B cell (primary cell): ENCODE data around the gene GPC5. TPM values are rescaled to one million over a fixed set of nuclear protein-coding genes. Genes with fewer than 3 reads are reported as not detected.

Source experiments
- ATAC-seq: fragments of 200-7000 bp; cut with Tn5 transposase; one replicate; pipeline ENCODE4 v1.10.0; 2021; ENCODE audit warnings: low read depth, mild to moderate bottlenecking, moderate number of reproducible peaks, moderate library complexity
- CTCF ChIA-PET: fragments of 350-600 bp; sonication (Branson Sonifier 250); formaldehyde crosslinking; loops from one replicate; lab custom pipeline; 2021; ENCODE audit warnings: antibody characterized with exemption, inconsistent platforms; lab: Charles Lee
- POLR2A ChIA-PET: fragments of 350-600 bp; sonication (Branson Sonifier 250); formaldehyde crosslinking; loops from one replicate; lab custom pipeline; 2021; ENCODE audit warnings: antibody characterized with exemption; lab: Charles Lee
- DNase-seq: peaks from one replicate; pipeline ENCODE4 v3.0.0; 2013
- H2AFZ ChIP-seq: 2 replicates; pipeline ENCODE4 v1.6.1; 2012; ENCODE audit warnings: mild to moderate bottlenecking, low read depth, low read length; ENCODE audit not compliant: insufficient read depth, poor library complexity, severe bottlenecking
- H3K27ac ChIP-seq, 2 donors: 1 replicate in 1 of 2; 2 replicates in 1 of 2; pipeline ENCODE4 v1.5.1; 2012 to 2013; ENCODE audit warnings: low read length in 2 of 2, mild to moderate bottlenecking in 2 of 2, moderate library complexity in 1 of 2
- H3K27me3 ChIP-seq, 4 experiments: fragments of 200-600 bp in 1 of 4; sonication (generic) in 1 of 4; replicated peaks in 1 of 4; 1 replicate in 2 of 4; 2 replicates in 2 of 4; pipeline versions ENCODE4 v1.6.1 to v1.7.0; 2013 to 2016; ENCODE audit warnings: low read length in 3 of 4, mild to moderate bottlenecking in 2 of 4, mixed read lengths in 1 of 4, moderate library complexity in 1 of 4; ENCODE audit not compliant: insufficient read depth in 4 of 4, control insufficient read depth in 3 of 4; ENCODE audit errors: control extremely low read depth in 1 of 4
- H3K36me3 ChIP-seq, 2 experiments: replicated peaks in 1 of 2; 1 replicate in 1 of 2; 2 replicates in 1 of 2; pipeline versions ENCODE4 v1.6.1 to v1.7.1; 2013; ENCODE audit warnings: low read length in 1 of 2; ENCODE audit not compliant: insufficient read depth in 2 of 2, control insufficient read depth in 1 of 2; ENCODE audit errors: control extremely low read depth in 1 of 2, extremely low read depth in 1 of 2
- H3K4me1 ChIP-seq, 2 donors: fragments of 200-600 bp in 1 of 2; sonication (generic) in 1 of 2; 1 replicate in 1 of 2; 2 replicates in 1 of 2; pipeline versions ENCODE4 v1.5.1 to v1.6.1; 2013 to 2017; ENCODE audit warnings: low read length in 2 of 2; ENCODE audit not compliant: control insufficient read depth in 2 of 2, insufficient read depth in 2 of 2
- H3K4me2 ChIP-seq: replicated peaks from 2 replicates; pipeline ENCODE3; 2012; ENCODE audit warnings: mild to moderate bottlenecking, low read depth, low read length; ENCODE audit not compliant: poor library complexity, severe bottlenecking
- H3K4me3 ChIP-seq, 5 experiments: fragments of 200-600 bp in 1 of 5; sonication (generic) in 1 of 5; 1 replicate in 3 of 5; 2 replicates in 2 of 5; pipeline versions ENCODE4 v1.5.1 to v1.7.0; 2011 to 2016; ENCODE audit warnings: low read length in 4 of 5, mild to moderate bottlenecking in 4 of 5, low read depth in 2 of 5, control low read depth in 1 of 5, moderate library complexity in 1 of 5; ENCODE audit not compliant: insufficient read depth in 1 of 5; ENCODE audit errors: control extremely low read depth in 1 of 5, extremely low read depth in 1 of 5
- H3K79me2 ChIP-seq: fragments of 200-600 bp; sonication (generic); one replicate; pipeline ENCODE4 v1.6.0; 2016; ENCODE audit warnings: low read length; ENCODE audit not compliant: control insufficient read depth, insufficient read depth
- H3K9ac ChIP-seq: fragments of 200-600 bp; sonication (generic); 2 replicates; pipeline ENCODE4 v1.6.1; 2017; ENCODE audit warnings: mild to moderate bottlenecking, low read length, moderate library complexity
- H3K9me3 ChIP-seq, 3 donors: one replicate each; pipeline versions ENCODE4 v1.6.1 to v1.7.1; 2013; ENCODE audit warnings: low read length in 2 of 3; ENCODE audit not compliant: control insufficient read depth in 2 of 3, insufficient read depth in 1 of 3; ENCODE audit errors: control extremely low read depth in 1 of 3
- H4K20me1 ChIP-seq: 2 replicates; pipeline ENCODE4 v1.6.0; 2012; ENCODE audit warnings: mild to moderate bottlenecking, low read length; ENCODE audit not compliant: insufficient read depth, control insufficient read depth, poor library complexity, severe bottlenecking
- H3K27ac Mint-ChIP-seq: one replicate; pipeline ENCODE4 v1.8.0; 2021; ENCODE audit warnings: mixed read lengths
- H3K27me3 Mint-ChIP-seq: one replicate; pipeline ENCODE4 v1.8.0; 2021; ENCODE audit warnings: mixed read lengths
- H3K4me1 Mint-ChIP-seq: one replicate; pipeline ENCODE4 v1.8.0; 2021; ENCODE audit warnings: mixed read lengths
- H3K4me3 Mint-ChIP-seq: one replicate; pipeline ENCODE4 v1.8.0; 2021; ENCODE audit warnings: mixed read lengths
- H3K9me3 Mint-ChIP-seq: one replicate; pipeline ENCODE4 v1.8.0; 2022; ENCODE audit warnings: mixed read lengths; ENCODE audit not compliant: insufficient read depth
- CTCF ChIP-seq: fragments of 200-600 bp; IDR thresholded peaks from one replicate; pipeline ENCODE4 v1.8.0; 2022; ENCODE audit warnings: antibody characterized with exemption, mild to moderate bottlenecking
- EZH2 ChIP-seq: IDR thresholded peaks from 2 replicates; pipeline ENCODE4 v1.6.1; 2012; ENCODE audit warnings: borderline replicate concordance, low read depth, mild to moderate bottlenecking, moderate library complexity, low read length; ENCODE audit not compliant: insufficient read depth, poor library complexity, severe bottlenecking
- WGBS: methylation state at CpG from one replicate; pipeline ENCODE4 v1.1.5; 2013; ENCODE audit warnings: missing lambda C conversion rate; ENCODE audit not compliant: insufficient coverage; 5-methylcytosine and 5-hydroxymethylcytosine counted together
- intact Hi-C: fragments of 100-400 bp; cut with micrococcal nuclease; formaldehyde crosslinking; loops from one replicate; pipeline ENCODE4 v1.10.0; 2022
- polyA plus RNA-seq: library from polyadenylated mRNA; depleted of rRNA; stranded (reverse); fragments of >200 nt; gene quantifications from 2 replicates; pipeline ENCODE4 v1.2.3, GENCODE V29; 2012
- total RNA-seq, 2 donors: library from RNA; stranded (reverse); fragments of 120-200 nt in 1 of 2; gene quantifications; 1 replicate in 1 of 2; 2 replicates in 1 of 2; pipeline versions ENCODE4 v1.2.3 to v1.2.4, GENCODE V29; 2013 to 2022

The GPC5 gene
- total and polyA plus RNA-seq, 2 donors (not counting 1 experiment from before 2014, with no cell fraction given), result 0.15 to 0.30 TPM

GRCh38 chr13:91601807-91602206 lies 203.4 kb downstream of the GPC5 start:
- Histone ChIP-seq H3K4me3 (no peak overlapping the region), H3K9me3 (no peaks in the 10 kb centered on the region), H3K27me3 (no peaks in the 10 kb centered on the region), H3K27ac (no peak overlapping the region), H3K4me1 (no peaks in the 10 kb centered on the region), H3K79me2 (no peaks in the 10 kb centered on the region), H3K36me3 (no peaks in the 10 kb centered on the region), H3K9ac (no peak overlapping the region), H2AFZ (no peak overlapping the region), H4K20me1 (no peaks in the 10 kb centered on the region), H3K4me2 (no peak overlapping the region)
- Mint-ChIP-seq H3K27ac (no peak overlapping the region), H3K4me1 (no peaks in the 10 kb centered on the region), H3K27me3 (no peaks in the 10 kb centered on the region), H3K4me3 (no peak overlapping the region), H3K9me3 (no peaks in the 10 kb centered on the region)
- ATAC-seq (no peak), DNase-seq (no peak)
- WGBS, result 96% methylated on average over 3 of the region's 3 CpGs
- ChIA-PET POLR2A (no interaction called here), CTCF (no interaction called here)
- TF ChIP-seq EZH2 (no peak), CTCF (no peak)
- intact Hi-C loops, result no loop called here

- Histone ChIP-seq H3K79me2 (no peaks in the 10 kb centered on the region), H3K36me3 (no peaks in the 10 kb centered on the region), H3K4me3 (no peak overlapping the region), H3K9ac (no peak overlapping the region), H3K9me3 (peaks cover 0 to 1% (median 0%) of the 10 kb centered on the region in 3 donors), H2AFZ (no peak overlapping the region), H3K27me3 (no peaks in the 10 kb centered on the region), H3K4me2 (no peak overlapping the region), H3K4me1 (no peaks in the 10 kb centered on the region), H3K27ac (no peak overlapping the region), H4K20me1 (no peaks in the 10 kb centered on the region)
- 63% methylated on average over 3 of the region's 3 CpGs for WGBS
- Mint-ChIP-seq H3K27me3 (no peaks in the 10 kb centered on the region), H3K4me3 (no peak overlapping the region), H3K27ac (no peak overlapping the region), H3K9me3 (peaks cover 2% of the 10 kb centered on the region), H3K4me1 (no peaks in the 10 kb centered on the region)
- POLR2A ChIA-PET, result no interaction called here
- TF ChIP-seq EZH2 (no peak), CTCF (no peak)
- DNase-seq, result no peak
- intact Hi-C loops, result no loop called here
- CTCF ChIA-PET, result no interaction called here
- ATAC-seq, result no peak
These were observed 210.9 kb downstream of the GPC5 start for GRCh38 chr13:91609353-91609752.
